COLO668 (cell line): Measurements from ENCODE around the gene ACSM5.
"Not testable (repeated sequence)": the region's sequence is repeated elsewhere in the genome, so short reads cannot be mapped to it uniquely, and the experiment has no call there.

Experiments used
- DNase-seq: peaks from one replicate; lab custom pipeline; 2025; ENCODE audit not compliant: unreplicated experiment; lab: John Stamatoyannopoulos, UW

The ACSM5 gene

DNA sequence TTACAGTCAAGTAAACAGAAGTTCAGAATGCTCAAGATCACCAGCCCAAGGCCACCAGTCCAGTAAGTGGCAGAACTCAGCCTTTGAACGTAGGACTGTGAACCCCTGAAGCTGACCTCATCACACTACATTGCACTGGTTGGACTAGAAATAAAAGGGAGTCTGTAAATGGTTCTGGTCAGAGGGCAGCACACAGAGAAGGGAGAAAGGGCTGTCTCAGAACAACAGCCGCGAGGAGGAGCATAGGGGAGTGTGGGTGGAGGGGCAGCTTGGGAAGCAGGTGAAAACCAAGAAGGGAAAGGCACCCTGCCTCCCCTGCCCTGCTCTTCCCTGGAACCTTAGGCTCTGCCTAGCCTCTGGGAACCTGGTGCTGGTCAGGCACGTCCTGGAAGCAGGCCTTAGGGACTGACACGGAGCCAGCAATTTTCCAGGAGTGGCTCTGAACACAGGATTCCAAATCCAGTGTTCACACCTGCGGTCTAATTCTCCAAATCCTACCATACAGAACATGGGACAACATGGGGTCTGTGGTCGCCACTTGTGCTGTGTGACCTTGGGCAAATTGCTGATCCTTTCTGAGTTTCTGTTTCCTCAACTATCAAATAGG lies 11.8 kb upstream of the ACSM5 start:
- no peak for DNase-seq

GRCh38 chr16:20398603-20399002 lies 10.7 kb upstream of the ACSM5 start:
- DNase-seq, result no peak

DNA sequence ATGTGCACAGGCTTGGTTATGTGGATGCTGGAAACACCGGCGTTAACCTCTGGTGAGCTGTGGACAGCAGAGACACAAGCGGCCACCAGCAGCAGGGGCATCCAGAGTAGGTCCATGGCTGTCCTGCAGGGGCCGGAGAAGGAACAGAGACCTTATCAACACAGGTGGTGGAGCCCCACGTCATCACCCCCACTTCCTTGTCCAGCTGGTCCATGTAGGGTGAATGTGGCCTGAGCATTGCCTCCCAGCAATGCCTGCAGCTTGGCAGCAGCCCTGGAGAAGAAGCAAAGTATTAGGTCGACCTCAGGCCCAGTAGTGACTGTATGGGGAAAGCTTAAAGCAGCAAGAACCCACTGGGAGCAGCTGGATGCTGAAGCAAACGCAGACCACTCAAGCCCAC lies 10.1 kb upstream of the ACSM5 start:
- no peak for DNase-seq

DNA sequence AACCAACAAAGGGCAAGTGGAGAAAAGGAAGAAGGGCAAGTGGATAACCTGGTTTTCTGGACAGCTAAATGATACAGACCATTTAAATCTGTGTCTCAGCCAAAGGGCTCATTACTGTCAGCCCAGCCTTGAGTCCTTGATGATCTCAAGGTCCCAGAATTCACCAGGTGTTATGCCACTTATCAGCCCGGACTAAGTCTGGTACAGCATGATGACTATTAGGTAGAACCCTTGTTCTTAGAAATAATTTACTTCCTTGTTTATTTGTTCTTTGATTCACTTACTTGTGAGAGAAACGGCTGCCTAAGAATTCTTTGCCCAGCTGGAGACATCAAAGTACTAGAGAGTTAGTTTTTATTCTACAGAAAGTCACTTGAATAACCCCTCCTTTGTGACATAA lies 8.3 kb upstream of the ACSM5 start:
- DNase-seq, result no peak

DNA sequence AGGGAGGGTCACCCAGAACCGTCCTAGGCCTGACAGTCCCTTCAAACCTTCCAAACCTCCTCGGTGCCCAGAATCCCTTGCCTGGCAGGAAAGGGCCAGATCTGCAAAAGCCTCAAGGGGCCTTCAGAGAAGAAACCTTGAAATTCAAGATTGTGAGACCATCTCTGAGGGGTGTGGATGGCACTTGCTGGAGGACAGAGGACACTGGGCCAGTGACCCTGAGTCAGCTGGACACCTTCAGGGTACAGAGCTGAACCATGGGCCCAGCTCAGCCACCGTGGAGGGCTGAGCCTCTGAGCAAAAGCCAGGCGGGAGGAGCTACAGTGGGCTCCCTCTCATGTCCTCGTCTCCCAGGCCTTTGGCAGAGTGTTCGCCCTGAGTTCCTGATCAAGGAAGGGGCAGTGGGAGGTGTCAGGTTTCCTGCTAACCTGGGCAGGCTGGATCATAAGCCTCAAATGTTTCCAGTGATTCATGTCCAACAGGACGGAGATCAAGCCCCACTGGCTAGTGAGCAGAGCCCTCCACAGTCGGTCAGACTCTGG lies 7.8 kb upstream of the ACSM5 start:
- DNase-seq, result no peak

- DNase-seq, result no peak
These were observed 6.7 kb upstream of the ACSM5 start for GRCh38 chr16:20402651-20403050.

DNA sequence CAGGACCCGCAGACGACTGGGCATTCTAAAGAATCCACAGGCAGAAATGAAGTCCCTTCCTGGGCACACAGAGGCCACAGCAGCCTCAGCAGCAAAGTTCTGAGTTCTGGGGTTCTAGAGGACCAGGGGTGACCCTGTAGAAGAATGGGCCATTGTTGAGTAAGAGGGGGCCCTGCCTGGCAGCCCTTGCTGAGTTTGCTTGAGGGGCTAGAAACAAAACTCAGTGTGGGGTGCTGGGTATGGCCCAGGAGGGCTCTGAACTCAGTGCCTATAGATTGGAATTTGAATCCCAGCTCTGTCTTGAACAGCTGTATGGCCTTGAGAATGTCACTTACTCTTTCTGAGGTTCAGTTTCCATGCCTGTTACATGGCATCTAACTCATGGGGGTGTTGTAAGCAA lies 4.7 kb upstream of the ACSM5 start, which contains the start of gene PDILT:
TSS of gene PDILT (minus strand) at position 101 of the 400 bp plus-strand sequence. CDS start 5,437 bp downstream, outside the sequence.
- DNase-seq, result no peak

DNA sequence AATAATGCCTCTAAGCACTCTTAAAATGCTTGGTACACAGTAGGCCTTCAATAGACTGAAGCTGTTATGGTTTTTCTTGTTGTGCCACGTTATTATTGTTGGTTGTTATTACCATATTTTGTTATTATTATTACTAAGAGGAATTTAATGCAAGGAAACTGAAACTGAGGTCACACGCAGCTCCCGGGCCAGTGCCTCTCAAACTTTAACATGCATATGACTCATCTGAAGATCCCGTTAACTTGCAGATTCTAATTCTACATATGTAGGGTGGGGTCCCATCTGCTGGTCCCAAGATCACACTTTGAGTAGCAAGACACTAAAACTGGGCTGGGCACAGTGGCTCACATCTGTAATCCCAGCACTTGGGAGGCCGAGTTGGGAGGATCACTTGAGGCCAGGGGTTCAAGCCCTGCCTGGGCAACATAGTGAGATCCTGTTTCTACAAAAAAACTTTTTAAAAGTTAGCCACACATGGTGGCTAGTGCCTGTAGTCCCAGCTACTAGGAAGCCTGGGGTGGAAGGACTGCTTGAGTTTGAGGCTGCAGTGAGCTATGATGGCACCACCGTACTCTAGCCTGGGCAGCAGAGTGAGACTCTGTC lies 888 bp downstream of the ACSM5 start:
- DNase-seq, result no peak

GRCh38 chr16:20411055-20411454 lies 1.7 kb downstream of the ACSM5 start:
- no peak for DNase-seq

- no peak for DNase-seq
These were observed 6.2 kb downstream of the ACSM5 start for GRCh38 chr16:20415541-20415940.

DNA sequence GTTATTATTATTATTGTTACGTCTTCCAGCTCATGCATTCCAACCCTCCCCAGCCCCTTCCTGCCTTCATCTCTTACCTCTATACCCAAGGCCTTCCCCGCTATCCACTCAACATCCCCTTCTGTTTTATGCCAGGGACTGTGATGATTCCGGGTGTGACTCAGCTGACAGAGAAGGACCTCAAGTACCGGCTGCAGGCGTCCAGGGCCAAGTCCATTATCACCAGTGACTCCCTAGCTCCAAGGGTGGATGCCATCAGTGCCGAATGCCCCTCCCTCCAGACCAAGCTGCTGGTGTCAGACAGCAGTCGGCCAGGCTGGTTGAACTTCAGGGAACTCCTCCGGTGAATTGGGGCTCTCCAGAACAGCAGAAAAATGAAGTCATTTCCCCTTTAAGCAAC lies 9.8 kb downstream of the ACSM5 start:
- not testable (repeated sequence) for DNase-seq

DNA sequence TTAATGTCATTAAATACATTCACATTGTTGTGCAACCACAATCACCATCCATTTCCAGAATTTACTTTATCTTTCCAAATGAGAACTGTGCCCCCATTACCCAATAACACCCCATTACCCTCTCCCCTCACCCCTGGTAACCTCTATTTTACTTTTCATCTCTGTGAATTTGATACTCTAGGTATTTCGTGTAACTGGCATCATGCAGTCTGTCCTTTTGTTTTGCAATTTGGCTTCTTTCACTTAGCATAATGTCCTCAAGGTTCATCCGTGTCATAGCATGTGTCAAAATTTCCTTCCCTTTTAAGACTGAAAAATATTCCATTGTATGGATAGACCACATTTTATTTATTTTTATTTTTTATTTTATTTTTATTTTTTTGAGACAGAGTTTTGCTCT lies 12.4 kb downstream of the ACSM5 start:
- not testable (repeated sequence) for DNase-seq

- not testable (repeated sequence) for DNase-seq
These were observed 14.4 kb downstream of the ACSM5 start for GRCh38 chr16:20423772-20424128.

DNA sequence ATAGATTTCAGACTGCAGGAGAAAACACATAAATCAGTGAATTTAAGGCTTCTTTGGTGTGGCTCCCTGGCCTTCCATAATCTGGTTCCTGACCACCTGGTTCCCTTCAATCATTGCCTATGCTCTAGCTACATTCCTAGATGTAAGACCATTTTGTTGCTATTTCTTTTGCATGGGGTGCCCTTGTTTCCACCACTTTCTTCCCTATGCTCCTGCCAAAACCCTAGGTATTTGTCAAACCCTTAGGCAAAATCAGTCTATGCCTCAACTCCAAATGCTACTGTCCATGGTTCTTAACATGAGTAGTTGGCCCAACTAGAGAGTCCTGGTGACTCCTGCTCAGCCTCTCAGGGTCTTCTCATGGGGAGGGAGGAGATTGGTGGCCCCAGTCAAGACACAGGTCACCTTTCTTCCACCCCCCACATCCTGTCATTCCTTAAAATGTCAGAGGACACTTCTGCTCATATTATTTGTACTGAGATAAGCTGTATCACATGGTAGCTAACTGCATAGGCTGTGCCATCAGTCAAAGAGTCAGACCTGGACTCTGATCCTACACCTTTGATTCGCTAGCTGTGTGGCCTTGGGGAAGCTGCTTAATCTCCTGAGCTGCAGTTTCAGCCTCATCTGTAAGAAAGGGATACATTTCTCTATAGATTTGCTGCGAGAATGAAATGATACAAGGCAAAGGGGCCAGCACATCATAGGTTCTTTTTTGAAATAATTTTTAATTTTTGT lies 15.0 kb downstream of the ACSM5 start:
- DNase-seq, result no peak

DNA sequence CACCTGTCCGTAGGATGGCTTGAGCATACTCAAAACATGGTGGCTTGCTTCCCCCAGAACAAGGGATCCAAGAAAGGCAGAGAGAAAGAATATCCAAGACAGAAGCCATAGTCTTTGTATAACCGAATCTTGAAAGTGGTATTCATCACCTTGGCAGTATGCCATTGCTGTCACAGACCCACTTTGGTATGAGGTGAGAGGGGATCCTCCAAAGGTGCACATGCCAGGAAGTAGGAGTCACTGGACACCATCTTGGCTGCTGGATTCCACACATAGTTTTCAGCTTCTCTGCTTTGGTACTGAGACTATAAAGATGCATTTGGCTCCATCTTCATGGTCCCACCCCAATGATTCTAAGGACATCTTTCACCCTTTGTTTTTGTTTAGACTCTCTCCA lies 18.1 kb downstream of the ACSM5 start:
- not testable (repeated sequence) for DNase-seq

- DNase-seq, result not testable (repeated sequence)
These were observed 20.2 kb downstream of the ACSM5 start for GRCh38 chr16:20429499-20429898.

DNA sequence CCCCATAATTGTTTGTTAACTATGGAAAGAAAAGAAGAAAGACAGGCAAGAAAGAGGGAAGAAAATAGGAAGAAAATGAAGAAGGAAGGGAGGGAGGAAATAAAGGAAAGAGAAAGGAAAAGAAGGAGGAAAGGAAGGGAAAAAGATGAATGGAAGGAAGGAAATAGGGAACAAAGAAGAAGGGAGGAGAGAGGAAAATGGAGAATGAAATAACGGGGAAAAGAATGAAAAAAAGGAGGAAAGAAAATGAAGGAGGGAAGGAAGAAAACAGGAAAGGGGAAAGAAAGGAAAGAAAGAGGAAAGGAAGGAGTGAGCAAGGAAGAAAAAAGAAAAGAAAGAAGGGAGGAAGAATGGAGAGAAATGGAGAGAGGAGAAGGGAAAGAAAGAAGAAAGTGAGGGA lies 21.1 kb downstream of the ACSM5 start:
- not testable (repeated sequence) for DNase-seq

DNA sequence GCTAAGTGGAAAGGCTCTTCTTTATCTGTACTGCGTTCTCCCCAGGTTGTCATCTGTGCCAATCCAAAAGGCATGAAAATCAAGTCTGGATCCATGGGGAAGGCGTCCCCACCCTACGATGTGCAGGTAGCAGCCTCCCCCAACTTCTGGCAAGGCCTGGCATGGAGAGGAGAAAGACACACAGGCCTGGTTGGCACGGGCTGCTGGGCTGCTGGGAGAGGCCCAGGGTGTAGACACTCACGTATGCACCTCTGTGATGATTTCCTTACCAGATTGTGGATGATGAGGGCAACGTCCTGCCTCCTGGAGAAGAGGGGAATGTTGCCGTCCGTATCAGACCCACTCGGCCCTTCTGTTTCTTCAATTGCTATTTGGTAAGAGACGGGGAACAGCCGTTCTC lies 21.6 kb downstream of the ACSM5 start:
- no peak for DNase-seq

- DNase-seq, result not testable (repeated sequence)
These were observed 29.6 kb downstream of the ACSM5 start for GRCh38 chr16:20438950-20439349.

DNA sequence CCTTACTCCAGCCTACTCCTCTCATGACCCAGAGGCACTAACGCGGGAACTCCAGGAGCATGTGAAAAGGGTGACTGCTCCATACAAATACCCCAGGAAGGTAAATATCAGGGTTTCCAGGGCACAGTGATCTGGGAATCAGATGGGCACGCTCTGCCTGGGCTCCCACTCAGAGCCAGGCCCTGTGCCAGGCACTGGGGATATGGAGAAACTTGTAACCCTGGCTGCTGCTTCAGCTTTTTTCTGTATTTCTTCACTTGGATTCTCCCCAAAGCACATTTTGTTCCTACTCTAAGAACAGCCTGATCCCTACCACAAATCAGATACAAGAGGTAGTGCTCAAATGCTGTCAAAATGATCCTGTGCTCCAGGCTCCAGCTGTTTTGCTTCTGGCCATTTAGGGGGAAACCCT lies 30.5 kb downstream of the ACSM5 start:
- not testable (repeated sequence) for DNase-seq

DNA sequence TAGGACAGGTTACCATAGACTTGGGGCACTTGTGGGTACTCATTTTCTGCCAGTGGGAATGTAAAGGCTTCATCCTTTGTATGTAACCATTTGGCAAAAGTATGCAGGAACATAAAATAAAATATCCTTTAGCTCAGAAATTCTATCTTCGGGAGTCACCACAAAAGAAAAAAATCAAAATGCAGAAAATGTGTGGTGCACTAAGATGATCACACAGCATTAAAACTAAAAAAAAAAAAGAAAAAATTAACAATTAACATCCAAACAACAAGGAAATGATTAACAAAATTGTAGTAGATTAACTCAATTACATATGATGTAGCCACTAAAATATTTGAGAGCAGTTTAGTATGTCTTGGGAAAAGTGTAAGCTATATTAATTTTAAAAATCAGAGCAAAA lies 31.4 kb downstream of the ACSM5 start:
- not testable (repeated sequence) for DNase-seq

- no peak for DNase-seq
These were observed 31.9 kb downstream of the ACSM5 start for GRCh38 chr16:20441191-20441590.
